Measurements from ENCODE around the gene ADCY4. TPM values are rescaled to one million over a fixed set of nuclear protein-coding genes. Genes with fewer than 3 reads are reported as not detected.

ADCY4 gene
- total and polyA plus RNA-seq, 2 of the 8 experiments (the other 6 are each of a cell fraction or from before 2014, with no cell fraction given): 0.27 to 0.35 TPM

GRCh38 chr14:24370748-24371147, 35.9 kb upstream of the ADCY4 start:
- no peak overlapping the region for H3K14ac ChIP-seq (ENCODE audit: insufficient read length)
- no peaks in the 10 kb centered on the region for H3K79me2 ChIP-seq (ENCODE audit: control insufficient read depth in 1 of 2, insufficient read depth in 2 of 2, low read length in 2 of 2)
- H2AK5ac ChIP-seq (ENCODE audit: low read depth, low read length): no peak overlapping the region
- H3K4me2 ChIP-seq (ENCODE audit: insufficient read depth in 1 of 2, low read depth in 2 of 2, low read length in 2 of 2): no peak overlapping the region
- H3K4me3 ChIP-seq (ENCODE audit: extremely low read depth in 1 of 4, insufficient read depth in 2 of 4, low read depth in 3 of 4, low read length in 4 of 4): no peak overlapping the region
- 93% methylated on average over 1 of the region's 1 CpG; no CpG with 5 or more reads in 1 of the 2 experiments for WGBS, 2 experiments (ENCODE audit: extremely low coverage in 1 of 2, insufficient coverage in 1 of 2, insufficient read length in 1 of 2, insufficient replicate concordance in 2 of 2, low coverage in 1 of 2, low lambda C conversion rate in 2 of 2, missing lambda C conversion rate in 1 of 2)
- no peak overlapping the region for H3K9ac ChIP-seq (replicated peaks in 1 of 4; ENCODE audit: extremely low read depth in 1 of 4, low read depth in 3 of 4, low read length in 3 of 4)
- POLR2A ChIA-PET (ENCODE audit: partially characterized antibody): interaction anchor here (0.6 to 4.2 kb wide), 6 partner anchors 9 to 71 kb away, joined by 3 to 24 read pairs (median 4); partner anchors contain the start of genes CBLN3 and KHNYN
- H4K91ac ChIP-seq (replicated peaks; ENCODE audit: insufficient read length, low read length): no peak overlapping the region
- H2BK120ac ChIP-seq (replicated peaks; ENCODE audit: low read depth, low read length): no peak overlapping the region
- no peak overlapping the region for H3K56ac ChIP-seq (replicated peaks; ENCODE audit: insufficient read length, low read depth, low read length)
- H3K23ac ChIP-seq (ENCODE audit: insufficient read length): no peak overlapping the region
- H2BK12ac ChIP-seq (ENCODE audit: low read depth, low read length): no peak overlapping the region
- H3K23me2 ChIP-seq (ENCODE audit: low read depth, low read length): peaks cover 16% of the 10 kb centered on the region
- CTCF ChIA-PET (ENCODE audit: partially characterized antibody): interaction anchor here (1.0 to 16.4 kb wide), 10 partner anchors 12 to 262 kb away, joined by 3 to 207 read pairs (median 14); partner anchors contain the start of genes ADCY4, CBLN3, KHNYN and RIPK3
- H3K27me3 ChIP-seq (replicated peaks in 1 of 4; ENCODE audit: control insufficient read depth in 3 of 4, extremely low read depth in 1 of 4, insufficient read depth in 3 of 4, low read length in 3 of 4): no peaks in the 10 kb centered on the region; a peak in 1 of 7 replicates
- no peak overlapping the region for H4K5ac ChIP-seq (ENCODE audit: insufficient read length, low read depth, low read length)
- no peak overlapping the region for H2BK5ac ChIP-seq (ENCODE audit: low read depth, low read length)
- no peak overlapping the region for H2BK20ac ChIP-seq (ENCODE audit: low read length)
- no peak overlapping the region for H2BK15ac ChIP-seq (ENCODE audit: low read length)
- H3K18ac ChIP-seq (ENCODE audit: extremely low read depth, low read length): no peak overlapping the region
- H3K79me1 ChIP-seq (ENCODE audit: low read depth, low read length): no peaks in the 10 kb centered on the region; the same call in 1 of the 2 replicates
- FAIRE-seq (no peak), DNase-seq (ENCODE audit: low read depth in 1 of 2, low spot score in 2 of 2) (no peak)
- no peak overlapping the region for H2AFZ ChIP-seq (ENCODE audit: low read length)
- no peak for TF ChIP-seq CEBPB (IDR thresholded peaks at IDR 0.05; ENCODE audit: low read depth, low read length)
- no peak for TF ChIP-seq E2F6 (IDR thresholded peaks at IDR 0.05)
- TF ChIP-seq EGR1 (IDR thresholded peaks at IDR 0.05; ENCODE audit: borderline replicate concordance, low read depth, low read length): no peak
- no peak for TF ChIP-seq RXRA (IDR thresholded peaks at IDR 0.05; ENCODE audit: insufficient read depth, low read depth, low read length)
- TF ChIP-seq CBX5 (IDR thresholded peaks at IDR 0.05; ENCODE audit: low read depth, low read length): no peak
- H3K4me1 ChIP-seq (replicated peaks in 1 of 4; ENCODE audit: control insufficient read depth in 3 of 4, insufficient read depth in 4 of 4, low read length in 3 of 4): peaks cover 0 to 12% (median 8%) of the 10 kb centered on the region in 4 experiments; a peak in 6 of 7 replicates
- no peaks in the 10 kb centered on the region for H3K9me3 ChIP-seq (ENCODE audit: insufficient read depth in 2 of 2, low read depth in 1 of 2, low read length in 1 of 2)
- no peak overlapping the region for H3K27ac ChIP-seq (ENCODE audit: low read depth, low read length)
- no peak overlapping the region for H4K8ac ChIP-seq (ENCODE audit: extremely low read depth, insufficient read depth, low read length)
- peaks cover 3 to 11% (median 6%) of the 10 kb centered on the region in 4 experiments; a peak in 5 of 8 replicates for H3K36me3 ChIP-seq (ENCODE audit: control insufficient read depth in 2 of 4, insufficient read depth in 4 of 4, low read length in 3 of 4)
- H3K4ac ChIP-seq (replicated peaks; ENCODE audit: insufficient read length, low read depth, low read length): no peak overlapping the region
- H4K20me1 ChIP-seq (replicated peaks in 1 of 2; ENCODE audit: control insufficient read depth in 1 of 2, insufficient read depth in 2 of 2, low read length in 2 of 2): peaks cover 0 to 3% of the 10 kb centered on the region in 2 experiments
